Astrocyte (in vitro differentiated cells and primary cell): ENCODE data around the gene TMEM200B. TPM values are rescaled to one million over a fixed set of nuclear protein-coding genes. Genes with fewer than 3 reads are reported as not detected.

ENCODE experiments used
- DNase-seq: peaks from one replicate; pipeline ENCODE4 v3.0.0-alpha.2; 2010; ENCODE audit warnings: low read depth
- FAIRE-seq: peaks from 2 replicates; lab custom pipeline; 2011; peaks lifted over from hg19 to GRCh38; lab: Jason Lieb, UNC
- H2AFZ ChIP-seq: 2 replicates; pipeline ENCODE4 v1.6.0; 2012; ENCODE audit warnings: low read depth, low read length, inconsistent platforms
- H3K27ac ChIP-seq: 2 replicates; pipeline ENCODE4 v1.5.1; 2011; ENCODE audit warnings: low read depth, low read length, inconsistent platforms
- H3K27me3 ChIP-seq: 2 replicates; pipeline ENCODE4 v1.6.0; 2011; ENCODE audit warnings: low read length, inconsistent platforms; ENCODE audit not compliant: insufficient read depth
- H3K36me3 ChIP-seq: 2 replicates; pipeline ENCODE4 v1.5.1; 2011; ENCODE audit warnings: low read length, inconsistent platforms; ENCODE audit not compliant: insufficient read depth
- H3K4me1 ChIP-seq: 2 replicates; pipeline ENCODE4 v1.5.1; 2011; ENCODE audit warnings: low read length, inconsistent platforms; ENCODE audit not compliant: insufficient read depth
- H3K4me2 ChIP-seq: 2 replicates; pipeline ENCODE4 v1.6.0; 2012; ENCODE audit warnings: low read length, inconsistent platforms
- H3K4me3 ChIP-seq: 2 replicates; pipeline ENCODE4 v1.5.1; 2011; ENCODE audit warnings: low read depth, mild to moderate bottlenecking, low read length, inconsistent platforms; ENCODE audit not compliant: insufficient read depth
- H3K79me2 ChIP-seq: 2 replicates; pipeline ENCODE4 v1.6.0; 2012; ENCODE audit warnings: mild to moderate bottlenecking, low read length, inconsistent platforms; ENCODE audit not compliant: insufficient read depth
- H3K9ac ChIP-seq: 2 replicates; pipeline ENCODE4 v1.6.0; 2012; ENCODE audit warnings: mild to moderate bottlenecking, low read length, inconsistent platforms
- H3K9me3 ChIP-seq: 2 replicates; pipeline ENCODE4 v1.5.1; 2012; ENCODE audit warnings: low read depth, mild to moderate bottlenecking, low read length, inconsistent platforms; ENCODE audit not compliant: insufficient read depth
- H4K20me1 ChIP-seq: 2 replicates; pipeline ENCODE4 v1.6.0; 2012; ENCODE audit warnings: low read length, inconsistent platforms; ENCODE audit not compliant: insufficient read depth
- H3K27ac Mint-ChIP-seq: one replicate; pipeline ENCODE4 v1.8.0; 2021; ENCODE audit warnings: mild to moderate bottlenecking, mixed read lengths; ENCODE audit not compliant: unreplicated experiment
- H3K27me3 Mint-ChIP-seq: one replicate; pipeline ENCODE4 v1.8.0; 2021; ENCODE audit warnings: low read depth, mixed read lengths; ENCODE audit not compliant: unreplicated experiment
- H3K36me3 Mint-ChIP-seq: one replicate; pipeline ENCODE4 v1.8.0; 2021; ENCODE audit warnings: low read depth, mixed read lengths; ENCODE audit not compliant: unreplicated experiment
- H3K4me1 Mint-ChIP-seq: one replicate; pipeline ENCODE4 v1.8.0; 2021; ENCODE audit warnings: low read depth, mixed read lengths; ENCODE audit not compliant: unreplicated experiment
- H3K4me3 Mint-ChIP-seq: one replicate; pipeline ENCODE4 v1.8.0; 2021; ENCODE audit warnings: mild to moderate bottlenecking, moderate library complexity, mixed read lengths; ENCODE audit not compliant: unreplicated experiment
- H3K9me3 Mint-ChIP-seq: one replicate; pipeline ENCODE4 v1.8.0; 2021; ENCODE audit warnings: mild to moderate bottlenecking, mixed read lengths; ENCODE audit not compliant: unreplicated experiment
- CTCF ChIP-seq: IDR thresholded peaks from 2 replicates; pipeline ENCODE4 v1.5.1; 2011; ENCODE audit warnings: low read depth, mild to moderate bottlenecking, inconsistent platforms, low read length, moderate library complexity; ENCODE audit not compliant: insufficient read depth
- EZH2 ChIP-seq: IDR thresholded peaks from 2 replicates; pipeline ENCODE4 v1.6.1; 2012; ENCODE audit warnings: mild to moderate bottlenecking, low read length, inconsistent platforms; ENCODE audit not compliant: insufficient read depth
- total RNA-seq: library from RNA; stranded (reverse); gene quantifications from 2 replicates; pipeline ENCODE4 v1.2.1, GENCODE V29; 2021

The TMEM200B gene
- total RNA-seq, 1 donor from 2014 or later: 3.6 TPM

- Histone ChIP-seq H3K4me3 (no peak overlapping the region), H3K27me3 (no peaks in the 10 kb centered on the region), H3K9me3 (no peaks in the 10 kb centered on the region), H3K9ac (no peak overlapping the region), H3K4me1 (peaks cover 26% of the 10 kb centered on the region), H4K20me1 (peaks cover 4% of the 10 kb centered on the region), H3K79me2 (peaks cover 6% of the 10 kb centered on the region), H3K27ac (no peak overlapping the region), H2AFZ (no peak overlapping the region), H3K4me2 (no peak overlapping the region), H3K36me3 (peaks cover 29% of the 10 kb centered on the region)
- Mint-ChIP-seq H3K4me3 (no peak overlapping the region), H3K9me3 (no peaks in the 10 kb centered on the region), H3K36me3 (peaks cover 20% of the 10 kb centered on the region), H3K27ac (no peak overlapping the region), H3K27me3 (no peaks in the 10 kb centered on the region), H3K4me1 (peaks cover 7% of the 10 kb centered on the region)
- DNase-seq (no peak), FAIRE-seq (no peak)
- TF ChIP-seq EZH2 (no peak), CTCF (no peak)
Observed at GRCh38 chr1:29144178-29144577, 20.5 kb upstream of the TMEM200B start.

GRCh38 chr1:29142714-29143113 lies 19.0 kb upstream of the TMEM200B start:
- Histone ChIP-seq H3K79me2 (no peaks in the 10 kb centered on the region), H3K9me3 (no peaks in the 10 kb centered on the region), H3K27me3 (no peaks in the 10 kb centered on the region), H3K36me3 (peaks cover 16% of the 10 kb centered on the region), H3K4me1 (peaks cover 21% of the 10 kb centered on the region), H3K4me3 (no peak overlapping the region), H3K27ac (no peak overlapping the region), H4K20me1 (peaks cover 4% of the 10 kb centered on the region), H3K9ac (no peak overlapping the region), H3K4me2 (no peak overlapping the region), H2AFZ (no peak overlapping the region)
- Mint-ChIP-seq H3K27me3 (no peaks in the 10 kb centered on the region), H3K9me3 (no peaks in the 10 kb centered on the region), H3K4me1 (peaks cover 7% of the 10 kb centered on the region), H3K36me3 (peaks cover 11% of the 10 kb centered on the region), H3K4me3 (no peak overlapping the region), H3K27ac (no peak overlapping the region)
- FAIRE-seq (no peak), DNase-seq (no peak)
- TF ChIP-seq CTCF: no peak
- TF ChIP-seq EZH2: no peak

- Mint-ChIP-seq H3K4me3 (no peak overlapping the region), H3K27ac (no peak overlapping the region), H3K9me3 (no peaks in the 10 kb centered on the region), H3K27me3 (peaks cover 3% of the 10 kb centered on the region), H3K4me1 (no peaks in the 10 kb centered on the region), H3K36me3 (no peaks in the 10 kb centered on the region)
- no peaks in the 10 kb centered on the region for H4K20me1 ChIP-seq
- peaks cover 2% of the 10 kb centered on the region for H3K27me3 ChIP-seq
- no peak overlapping the region for H2AFZ ChIP-seq
- H3K27ac ChIP-seq: no peak overlapping the region
- no peak overlapping the region for H3K9ac ChIP-seq
- H3K4me2 ChIP-seq: no peak overlapping the region
- TF ChIP-seq CTCF (no peak), EZH2 (no peak)
- H3K9me3 ChIP-seq: no peaks in the 10 kb centered on the region
- peak; percentile 69 for DNase-seq
- no peaks in the 10 kb centered on the region for H3K36me3 ChIP-seq
- no peak overlapping the region for H3K4me3 ChIP-seq
- peaks cover 3% of the 10 kb centered on the region for H3K4me1 ChIP-seq
- no peak for FAIRE-seq
- no peaks in the 10 kb centered on the region for H3K79me2 ChIP-seq
Observed at GRCh38 chr1:29136391-29136915, 12.8 kb upstream of the TMEM200B start.
